Stimulated activated CD4-positive, alpha-beta T cell treated with anti-CD3 and anti-CD28 coated beads, Interleukin-4, amount 100 ng/mL, for 4 hours (primary cell): ENCODE results near the gene KMT5C.

Source experiments
- DNase-seq, 2 experiments: peaks; one replicate each; pipeline ENCODE4 v3.0.0-alpha.2; 2020

KMT5C gene

GRCh38 chr19:55369653-55370304, 30.1 kb downstream of the KMT5C start:
- DNase-seq: no peak

GRCh38 chr19:55370305-55370988, 30.8 kb downstream of the KMT5C start, which contains the start of gene IL11:
Gene IL11, minus strand, starts transcription at chr19:55370463. Its CDS starts 153 bp downstream, at chr19:55370310.
- DNase-seq: no peak

DNA sequence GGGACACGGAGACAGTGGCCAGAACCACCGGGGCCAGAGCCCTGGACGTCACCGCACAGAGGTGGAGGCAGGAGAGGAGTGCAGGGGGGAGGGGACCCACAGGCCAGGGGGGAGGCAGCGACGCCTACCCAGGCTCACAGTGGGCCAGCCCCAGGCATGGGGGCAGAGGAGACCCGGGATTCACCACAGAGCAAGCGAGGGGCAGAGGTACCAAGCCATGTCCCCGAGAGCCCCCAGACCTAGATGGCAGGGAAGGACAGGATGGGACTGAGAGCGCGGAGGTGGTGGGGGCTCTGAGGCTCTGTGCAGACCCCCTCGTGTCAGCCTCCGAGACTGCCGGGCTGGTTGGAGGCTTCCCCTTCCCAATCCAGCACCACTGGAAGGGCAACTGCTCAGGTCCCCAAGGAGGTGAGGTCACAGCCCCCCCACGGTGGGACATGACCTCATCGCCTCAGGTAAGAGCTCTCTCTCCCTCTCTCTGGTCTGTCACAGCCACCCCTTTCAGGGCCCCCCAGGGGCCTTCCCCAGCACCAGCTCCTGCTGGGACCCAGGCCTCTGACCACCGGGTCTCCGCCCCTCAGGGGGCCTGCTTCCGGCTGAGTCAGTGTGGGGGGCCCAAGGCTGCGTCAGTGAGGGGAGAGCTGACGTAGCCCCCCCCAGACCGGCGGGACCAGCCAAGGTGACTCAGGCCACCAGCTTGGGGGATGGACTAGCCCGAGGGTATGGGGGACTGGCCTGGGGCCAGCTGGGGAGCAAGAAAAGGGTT, 32.8 kb downstream of the KMT5C start:
- DNase-seq: no peak

- no peak for DNase-seq
Measured at GRCh38 chr19:55373306-55373992, 33.8 kb downstream of the KMT5C start.

GRCh38 chr19:55373993-55374757, 34.5 kb downstream of the KMT5C start:
- DNase-seq: no peak

DNA sequence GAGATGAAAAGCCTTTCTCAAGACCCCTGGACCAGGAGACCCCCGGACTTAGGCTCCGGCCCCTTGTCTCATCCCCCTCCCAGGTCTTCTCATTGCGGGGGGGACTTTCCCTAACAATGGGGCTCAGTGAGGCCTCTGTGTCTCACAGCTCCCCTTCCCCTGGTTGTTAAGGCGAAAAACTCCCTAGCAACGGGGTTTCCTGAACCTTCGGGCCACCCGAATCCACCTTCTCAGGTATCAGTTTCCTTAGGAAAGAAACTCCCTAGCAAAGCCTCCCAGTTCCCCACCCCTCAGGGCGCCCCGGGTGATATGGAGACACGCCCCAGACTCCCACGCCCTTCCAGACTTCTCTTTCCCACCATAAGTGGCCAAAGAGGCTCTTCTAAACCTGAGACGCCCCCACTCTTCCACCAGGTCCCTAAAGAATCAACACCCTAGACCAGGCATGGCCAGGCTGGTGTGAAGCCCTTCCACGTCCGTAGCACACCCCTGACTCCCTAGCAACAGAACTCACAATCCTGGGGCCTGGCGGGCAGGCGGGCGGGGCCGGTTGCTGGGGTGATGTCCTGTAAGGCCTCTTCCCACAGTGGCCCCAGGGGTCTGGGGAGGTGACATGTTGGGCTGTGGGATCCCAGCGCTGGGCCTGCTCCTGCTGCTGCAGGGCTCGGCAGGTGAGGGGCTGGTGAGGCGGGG, 36.7 kb downstream of the KMT5C start, which contains the start of gene TMEM190:
Gene TMEM190 (plus strand): TSS at position 586 of the 693 bp plus-strand sequence. CDS start 28 bp downstream, at position 614.
- DNase-seq: no peak

DNA sequence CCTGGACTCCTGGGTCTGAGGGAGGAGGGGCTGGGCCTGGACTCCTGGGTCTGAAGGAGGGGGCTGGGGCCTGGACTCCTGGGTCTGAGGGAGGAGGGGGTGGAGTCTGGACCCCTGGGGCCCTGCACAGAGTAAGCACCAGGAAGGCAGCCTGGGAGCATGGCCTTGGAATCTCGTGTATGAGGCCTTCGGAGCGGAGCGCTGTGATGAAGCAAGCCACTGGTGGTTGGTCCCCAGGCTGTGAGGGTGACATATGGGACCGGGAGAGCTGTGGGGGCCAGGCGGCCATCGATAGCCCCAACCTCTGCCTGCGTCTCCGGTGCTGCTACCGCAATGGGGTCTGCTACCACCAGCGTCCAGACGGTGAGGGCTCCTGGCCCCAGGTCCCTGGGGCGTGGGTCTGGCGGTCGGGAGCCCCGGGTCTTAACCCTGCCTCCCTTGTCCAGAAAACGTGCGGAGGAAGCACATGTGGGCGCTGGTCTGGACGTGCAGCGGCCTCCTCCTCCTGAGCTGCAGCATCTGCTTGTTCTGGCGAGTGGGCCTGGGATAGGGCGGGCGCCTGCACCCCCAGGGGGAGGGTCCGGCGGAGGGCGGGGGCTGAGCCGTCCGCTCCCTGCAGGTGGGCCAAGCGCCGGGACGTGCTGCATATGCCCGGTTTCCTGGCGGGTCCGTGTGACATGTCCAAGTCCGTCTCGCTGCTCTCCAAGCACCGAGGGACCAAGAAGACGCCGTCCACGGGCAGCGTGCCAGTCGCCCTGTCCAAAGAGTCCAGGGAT, 37.9 kb downstream of the KMT5C start:
- no peak for DNase-seq

- no peak for DNase-seq
Measured at GRCh38 chr19:55379174-55379573, 39.5 kb downstream of the KMT5C start.

DNA sequence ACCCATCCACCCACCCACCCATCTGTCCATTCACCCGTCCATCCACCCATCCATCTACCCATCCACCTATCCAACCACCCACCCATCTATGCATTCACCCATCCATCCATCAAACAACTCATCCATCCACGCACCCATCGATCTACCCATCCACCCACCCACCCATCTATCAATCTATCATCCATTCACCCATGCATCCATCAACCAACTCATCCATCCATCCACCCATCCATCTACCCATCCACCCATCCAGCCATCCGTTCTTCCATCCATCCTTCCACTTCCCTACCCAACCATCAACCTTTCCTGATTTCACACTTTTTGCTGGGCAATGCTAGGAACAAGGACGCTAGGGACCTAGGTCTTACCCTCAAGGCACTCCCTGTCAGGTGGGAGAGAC, 42.3 kb downstream of the KMT5C start:
- no peak for DNase-seq

- no peak for DNase-seq
Measured at GRCh38 chr19:55382522-55383054, 42.9 kb downstream of the KMT5C start.

DNA sequence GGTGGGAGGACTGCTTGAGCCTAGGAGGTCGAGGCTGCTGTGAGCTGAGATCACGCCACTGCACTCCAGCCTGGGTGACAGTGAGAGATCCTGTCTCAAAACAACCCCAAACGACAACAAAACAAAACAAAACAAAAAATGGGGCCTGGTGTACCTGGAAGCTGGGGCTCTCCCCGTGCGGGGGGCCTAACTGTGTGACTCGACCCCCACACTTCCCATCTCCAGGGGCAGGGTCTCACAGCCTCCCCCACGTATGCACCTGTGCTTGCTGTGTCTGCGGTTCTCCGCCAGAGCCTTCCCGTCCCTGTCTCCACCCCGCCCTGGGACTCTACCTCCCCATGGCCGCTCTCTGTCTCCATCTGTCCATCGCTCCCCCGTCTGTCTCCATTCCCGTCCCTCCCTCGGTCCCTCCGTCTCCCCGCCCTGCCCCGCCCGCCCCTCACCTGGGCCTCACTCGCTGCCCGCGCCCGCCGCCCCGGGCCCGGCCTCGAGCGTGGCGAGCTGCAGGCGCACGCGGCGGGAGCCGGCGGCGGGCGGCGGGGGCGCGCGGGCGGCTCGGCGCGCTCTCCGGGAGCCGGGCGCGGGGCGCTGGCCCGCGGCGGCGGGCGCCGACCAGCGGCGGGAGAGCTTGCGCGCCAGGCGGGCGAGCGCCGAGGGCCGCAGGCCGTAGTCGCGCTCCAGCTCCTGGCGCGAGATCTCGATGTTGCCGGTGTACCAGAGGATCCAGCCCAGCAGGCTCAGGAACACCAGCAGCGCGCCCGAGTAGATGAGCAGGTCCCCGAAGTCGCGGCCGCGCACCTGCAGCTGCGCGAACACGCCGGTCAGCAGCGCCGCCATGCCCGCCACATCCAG, 43.8 kb downstream of the KMT5C start:
- DNase-seq: peak; percentile 28 to 50

DNA sequence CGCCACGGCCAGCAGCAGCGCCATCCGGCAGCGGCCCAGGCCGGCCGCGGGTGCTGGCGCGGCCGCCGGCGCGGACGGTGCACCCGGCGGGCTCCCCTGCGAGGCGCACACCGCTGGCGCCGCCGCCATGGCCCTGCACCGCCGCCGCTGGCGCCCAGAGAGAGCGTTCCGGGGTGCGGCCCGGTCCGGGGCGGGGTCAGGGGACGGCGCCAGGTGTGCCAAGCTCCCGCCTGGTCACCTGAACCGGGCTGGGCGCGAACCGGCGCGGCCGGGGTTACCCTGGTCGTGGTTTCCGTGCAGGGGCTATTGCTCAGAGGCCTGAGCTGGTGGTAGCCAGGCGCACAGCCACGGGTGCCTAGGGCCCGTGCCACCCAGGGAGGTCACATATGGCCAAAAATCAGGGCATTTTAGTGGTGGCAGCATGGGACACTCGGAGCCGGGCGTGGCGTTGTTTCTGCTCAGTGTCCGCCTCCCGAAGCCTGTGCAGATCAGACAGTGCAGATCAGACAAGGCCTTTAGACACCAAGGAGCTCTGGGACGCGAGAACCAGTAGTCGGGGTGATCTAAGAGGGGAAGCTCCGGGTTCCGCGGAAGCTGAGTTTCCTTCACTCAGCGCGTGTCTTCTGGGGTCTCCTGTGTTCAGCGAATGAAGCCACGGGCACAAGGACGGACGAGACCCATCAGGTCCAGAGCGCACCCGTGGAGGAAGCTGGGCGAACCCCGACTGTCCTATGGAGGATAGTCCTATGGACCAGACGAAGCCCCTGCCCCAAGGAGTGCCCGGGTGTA, 44.6 kb downstream of the KMT5C start, which contains the start of gene TMEM238:
Gene TMEM238 (minus strand): TSS at position 162 of the 789 bp plus-strand sequence. CDS start 33 bp downstream, at position 129.
- peak in 1 of 2 experiments; percentile 51 for DNase-seq

DNA sequence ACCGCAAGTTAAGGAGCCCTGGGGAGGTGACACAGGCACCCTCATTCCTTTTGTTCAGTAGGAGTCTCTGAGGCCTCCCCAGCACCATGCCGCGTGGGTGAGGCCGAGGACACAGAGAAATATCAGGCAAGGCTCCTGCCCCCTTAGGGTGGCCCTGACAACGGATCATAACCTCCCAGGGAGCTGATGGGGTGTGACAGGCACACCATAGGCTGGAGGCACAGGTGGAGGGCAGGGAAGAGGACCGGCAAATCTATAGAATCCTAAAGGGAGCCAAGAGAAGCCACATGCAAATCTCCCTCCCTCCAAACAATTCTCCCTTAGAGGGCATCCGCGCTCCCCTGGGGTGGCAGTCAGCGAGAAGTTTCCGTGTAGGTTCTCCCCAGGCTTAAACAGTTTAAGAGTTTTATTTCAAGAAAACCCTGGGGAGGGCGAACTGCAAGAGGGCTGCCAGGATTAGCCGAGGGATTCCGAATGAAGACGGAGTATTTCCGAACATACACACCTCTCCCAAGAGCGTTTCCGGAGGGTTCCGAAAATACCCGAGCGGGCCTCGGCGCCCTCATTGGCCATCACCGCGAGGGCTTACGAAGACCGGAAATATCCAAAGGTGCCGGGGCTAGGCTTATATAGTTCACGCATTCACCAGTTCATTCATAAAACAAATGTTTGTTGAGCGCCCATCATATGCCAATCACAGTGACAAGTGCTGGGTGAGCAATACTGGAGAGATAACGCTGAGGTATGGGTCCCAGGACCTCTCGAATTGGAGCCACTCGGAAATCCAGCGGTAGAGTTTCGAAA, 45.4 kb downstream of the KMT5C start:
- DNase-seq: peak; percentile 93 to 96

- DNase-seq: peak; percentile 95 to 98
Measured at GRCh38 chr19:55385724-55386492, 46.2 kb downstream of the KMT5C start, which contains the start of gene RPL28. Gene RPL28, plus strand, starts transcription at chr19:55385932. Its CDS starts 426 bp downstream, at chr19:55386358.

DNA sequence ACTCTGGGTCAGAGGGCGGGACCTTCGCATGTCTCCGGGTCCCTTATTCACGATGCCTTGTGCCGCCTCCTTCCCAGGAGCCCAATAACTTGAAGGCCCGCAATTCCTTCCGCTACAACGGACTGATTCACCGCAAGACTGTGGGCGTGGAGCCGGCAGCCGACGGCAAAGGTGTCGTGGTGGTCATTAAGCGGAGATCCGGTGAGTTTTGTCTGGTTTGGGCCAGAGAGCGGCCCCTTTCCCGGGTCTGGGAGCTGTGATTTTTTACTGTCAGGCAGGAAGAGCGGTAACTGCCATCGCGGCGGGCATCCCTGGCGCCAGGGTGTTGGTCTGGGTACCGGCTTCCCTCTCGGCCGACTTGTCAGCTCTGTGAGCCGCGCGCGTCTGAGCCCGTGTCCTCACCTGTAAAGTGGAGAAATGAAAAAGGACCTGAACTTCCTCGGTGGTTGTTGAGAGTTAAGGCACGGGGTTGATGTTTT, 46.9 kb downstream of the KMT5C start:
- DNase-seq: peak; percentile 38 to 53

- DNase-seq: no peak
Measured at GRCh38 chr19:55387736-55388497, 48.2 kb downstream of the KMT5C start.
